Endothelial cell of umbilical vein (primary cell): ENCODE data around the gene SPACA4. TPM values are rescaled to one million over a fixed set of nuclear protein-coding genes. Genes with fewer than 3 reads are reported as not detected.

Experiments
- BruUV-seq: library from RNA; stranded (reverse); fragments of 400-500 nt; replicated peaks from 2 replicates; lab custom pipeline; 2021; lab: Mats Ljungman, UMichigan
- CTCF ChIA-PET: fragments of 300-600, 350-600 bp; sonication (Branson Sonifier 250); formaldehyde crosslinking; loops from one replicate; lab custom pipeline; 2021; ENCODE audit warnings: antibody characterized with exemption, inconsistent platforms; lab: Charles Lee
- POLR2A ChIA-PET: fragments of 300-600, 350-600 bp; sonication (Branson Sonifier 250); formaldehyde crosslinking; loops from one replicate; lab custom pipeline; 2021; ENCODE audit warnings: antibody characterized with exemption, inconsistent platforms; lab: Charles Lee
- DNase-seq: peaks from one replicate; pipeline ENCODE4 v3.0.0-alpha.2; 2011; ENCODE audit warnings: low read depth, low spot score
- FAIRE-seq: peaks from 2 replicates; lab custom pipeline; 2011; peaks lifted over from hg19 to GRCh38; lab: Jason Lieb, UNC
- H2AFZ ChIP-seq: 2 replicates; pipeline ENCODE4 v1.6.0; 2012; ENCODE audit warnings: low read depth, low read length, control low read depth, inconsistent platforms
- H3K27ac ChIP-seq: 2 replicates; pipeline ENCODE4 v1.5.1; 2011; ENCODE audit warnings: low read depth, mild to moderate bottlenecking, control low read depth, low read length, moderate library complexity; ENCODE audit not compliant: insufficient read depth
- H3K27me3 ChIP-seq, 2 experiments: 2 replicates each; pipeline versions ENCODE4 v1.6.0 to v1.6.1; 2011; ENCODE audit warnings: low read length in 2 of 2, mixed read lengths in 1 of 2; ENCODE audit not compliant: control insufficient read depth in 2 of 2, insufficient read depth in 2 of 2
- H3K36me3 ChIP-seq, 2 experiments: 2 replicates in 1 of 2; 3 replicates in 1 of 2; pipeline ENCODE4 v1.5.1; 2011; ENCODE audit warnings: low read length in 2 of 2, mild to moderate bottlenecking in 1 of 2, moderate library complexity in 1 of 2; ENCODE audit not compliant: control insufficient read depth in 2 of 2, insufficient read depth in 2 of 2; ENCODE audit errors: extremely low read depth in 1 of 2
- H3K4me1 ChIP-seq: 3 replicates; pipeline ENCODE4 v1.5.1; 2011; ENCODE audit warnings: mild to moderate bottlenecking, low read length; ENCODE audit not compliant: control insufficient read depth, insufficient read depth; ENCODE audit errors: extremely low read depth
- H3K4me2 ChIP-seq: 2 replicates; pipeline ENCODE4 v1.6.1; 2011; ENCODE audit warnings: low read length, control low read depth, mixed read lengths; ENCODE audit not compliant: insufficient read depth
- H3K4me3 ChIP-seq, 3 experiments: fragments of 200-600 bp in 1 of 3; sonication (generic), shearing (Covaris generic) in 1 of 3; replicated peaks in 1 of 3; 2 replicates each; pipeline ENCODE4 v1.5.1; 2011 to 2016; ENCODE audit warnings: control low read depth in 3 of 3, low read length in 3 of 3, mild to moderate bottlenecking in 2 of 3, inconsistent platforms in 1 of 3, low read depth in 1 of 3, moderate library complexity in 1 of 3; ENCODE audit not compliant: insufficient read depth in 1 of 3
- H3K79me2 ChIP-seq: 2 replicates; pipeline ENCODE4 v1.6.0; 2012; ENCODE audit warnings: low read length, inconsistent platforms; ENCODE audit not compliant: control insufficient read depth, insufficient read depth
- H3K9ac ChIP-seq: replicated peaks from 2 replicates; pipeline ENCODE3; 2011; ENCODE audit warnings: low read length, control low read depth; ENCODE audit not compliant: insufficient read depth; ENCODE audit errors: extremely low read depth
- H3K9me1 ChIP-seq: replicated peaks from 3 replicates; pipeline ENCODE4 v1.6.0; 2011; ENCODE audit warnings: mild to moderate bottlenecking, low read length; ENCODE audit not compliant: control insufficient read depth, insufficient read depth; ENCODE audit errors: extremely low read depth
- H3K9me3 ChIP-seq: replicated peaks from 2 replicates; pipeline ENCODE4 v1.5.1; 2012; ENCODE audit warnings: low read length, inconsistent platforms; ENCODE audit not compliant: control insufficient read depth, insufficient read depth
- H4K20me1 ChIP-seq: replicated peaks from 2 replicates; pipeline ENCODE3; 2011; ENCODE audit warnings: mild to moderate bottlenecking, low read length; ENCODE audit not compliant: control insufficient read depth, insufficient read depth; ENCODE audit errors: extremely low read depth
- EZH2 ChIP-seq: IDR thresholded peaks from 2 replicates; pipeline ENCODE4 v1.6.1; 2012; ENCODE audit warnings: borderline replicate concordance, low read depth, mild to moderate bottlenecking, moderate library complexity, low read length, inconsistent platforms; ENCODE audit not compliant: severe bottlenecking
- GATA2 ChIP-seq: IDR thresholded peaks from 2 replicates; pipeline ENCODE4 v1.7.0; 2011; ENCODE audit warnings: low read depth, mild to moderate bottlenecking, moderate library complexity, mixed read lengths, low read length; ENCODE audit not compliant: insufficient read length, insufficient read depth
- MYC ChIP-seq: IDR thresholded peaks from one replicate; pipeline ENCODE4 v1.6.1; 2011; ENCODE audit warnings: mild to moderate bottlenecking, low read depth, low read length
- POLR2AphosphoS5 ChIP-seq: IDR thresholded peaks from 2 replicates; pipeline ENCODE4 v1.6.1; 2012; ENCODE audit warnings: low read depth, mild to moderate bottlenecking, control low read depth, low read length, moderate library complexity; ENCODE audit not compliant: insufficient read depth
- dilution Hi-C: fragments of 300-500 bp; cut with MboI; formaldehyde crosslinking; loops from one replicate; pipeline ENCODE4 v1.15.0; 2019; ENCODE audit warnings: low sequenced_read_pairs; ENCODE audit not compliant: extremely low pct_ligation_motif_present
- intact Hi-C: fragments of 100-400 bp; cut with micrococcal nuclease; formaldehyde crosslinking; loops from one replicate; pipeline ENCODE4 v1.10.0; 2022
- polyA plus RNA-seq, 4 experiments: library from polyadenylated mRNA; depleted of rRNA in 3 of 4; stranded (reverse) in 3 of 4; unstranded in 1 of 4; fragments of >200 nt; gene quantifications; 2 replicates each; pipeline versions ENCODE4 v1.2.1 to v1.2.3, GENCODE V29; 2011 to 2012; ENCODE audit warnings: missing spikeins in 1 of 4
- total RNA-seq: library from RNA; stranded (reverse); gene quantifications from 2 replicates; pipeline ENCODE4 v1.2.3, GENCODE V29; 2021
- TF ChIP-seq, protein P1 (sequence below), 2 donors: IDR thresholded peaks; 1 replicate in 1 of 2; 2 replicates in 1 of 2; pipeline ENCODE4 v1.5.1; 2011; ENCODE audit warnings: low read length in 2 of 2, mild to moderate bottlenecking in 2 of 2, moderate library complexity in 2 of 2, control low read depth in 1 of 2, inconsistent platforms in 1 of 2, low read depth in 1 of 2; ENCODE audit not compliant: insufficient read depth in 1 of 2; ENCODE audit errors: extremely low read depth in 1 of 2
- TF ChIP-seq, protein P2 (sequence below): IDR thresholded peaks from 2 replicates; pipeline ENCODE4 v1.6.1; 2011; ENCODE audit not compliant: insufficient read depth, insufficient read length

Gene SPACA4
- total and polyA plus RNA-seq, 2 donors (not counting 3 experiments of a cell fraction or from before 2014, with no cell fraction given) = not detected

DNA sequence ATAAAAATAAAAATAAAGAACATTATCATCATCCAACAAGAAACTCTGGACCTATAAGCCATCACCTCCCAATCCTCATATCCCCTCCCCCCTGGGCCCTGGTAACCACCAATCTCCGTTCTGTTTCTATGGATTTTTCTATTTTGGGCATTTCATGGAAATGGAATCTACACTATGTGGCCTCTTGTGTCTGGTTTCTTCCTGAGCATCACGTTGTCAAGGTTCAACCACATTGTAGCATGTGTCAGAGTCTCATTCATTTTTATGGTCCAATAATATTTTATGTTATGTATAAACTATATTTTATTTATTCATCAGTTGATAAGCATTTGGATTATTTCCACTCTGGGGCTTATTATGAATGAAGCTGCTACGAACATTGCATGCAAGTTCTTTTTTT, 27.7 kb upstream of the SPACA4 start:
- no peaks in the 10 kb centered on the region for H3K36me3 ChIP-seq
- dilution Hi-C loops = no loop called here
- H3K4me3 ChIP-seq = no peak overlapping the region
- H4K20me1 ChIP-seq = no peaks in the 10 kb centered on the region
- H3K9me3 ChIP-seq = no peaks in the 10 kb centered on the region
- FAIRE-seq (no peak), DNase-seq (no peak)
- ChIA-PET POLR2A (no interaction called here), CTCF (interaction anchor here (8.2 to 14.1 kb wide), 2 partner anchors 72 to 90 kb away, joined by 203 to 507 read pairs; no protein-coding TSS in a partner anchor)
- intact Hi-C loops = no loop called here
- no peaks in the 10 kb centered on the region for H3K4me1 ChIP-seq
- no TSS peak for BruUV-seq
- H3K27me3 ChIP-seq = no peaks in the 10 kb centered on the region
- no peaks in the 10 kb centered on the region for H3K9me1 ChIP-seq
- TF ChIP-seq, protein P1, sequence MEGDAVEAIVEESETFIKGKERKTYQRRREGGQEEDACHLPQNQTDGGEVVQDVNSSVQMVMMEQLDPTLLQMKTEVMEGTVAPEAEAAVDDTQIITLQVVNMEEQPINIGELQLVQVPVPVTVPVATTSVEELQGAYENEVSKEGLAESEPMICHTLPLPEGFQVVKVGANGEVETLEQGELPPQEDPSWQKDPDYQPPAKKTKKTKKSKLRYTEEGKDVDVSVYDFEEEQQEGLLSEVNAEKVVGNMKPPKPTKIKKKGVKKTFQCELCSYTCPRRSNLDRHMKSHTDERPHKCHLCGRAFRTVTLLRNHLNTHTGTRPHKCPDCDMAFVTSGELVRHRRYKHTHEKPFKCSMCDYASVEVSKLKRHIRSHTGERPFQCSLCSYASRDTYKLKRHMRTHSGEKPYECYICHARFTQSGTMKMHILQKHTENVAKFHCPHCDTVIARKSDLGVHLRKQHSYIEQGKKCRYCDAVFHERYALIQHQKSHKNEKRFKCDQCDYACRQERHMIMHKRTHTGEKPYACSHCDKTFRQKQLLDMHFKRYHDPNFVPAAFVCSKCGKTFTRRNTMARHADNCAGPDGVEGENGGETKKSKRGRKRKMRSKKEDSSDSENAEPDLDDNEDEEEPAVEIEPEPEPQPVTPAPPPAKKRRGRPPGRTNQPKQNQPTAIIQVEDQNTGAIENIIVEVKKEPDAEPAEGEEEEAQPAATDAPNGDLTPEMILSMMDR (IDR thresholded peaks at IDR 0.05; ENCODE audit: extremely low read depth in 1 of 2, insufficient read depth in 1 of 2, low read depth in 1 of 2, low read length in 2 of 2) = no peak
- TF ChIP-seq, protein P2, sequence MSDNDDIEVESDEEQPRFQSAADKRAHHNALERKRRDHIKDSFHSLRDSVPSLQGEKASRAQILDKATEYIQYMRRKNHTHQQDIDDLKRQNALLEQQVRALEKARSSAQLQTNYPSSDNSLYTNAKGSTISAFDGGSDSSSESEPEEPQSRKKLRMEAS = no peak
- no peak for TF ChIP-seq GATA2
- no peak for TF ChIP-seq MYC
- TF ChIP-seq EZH2 = no peak
- no peak for TF ChIP-seq POLR2AphosphoS5
- no peaks in the 10 kb centered on the region for H3K79me2 ChIP-seq
- H2AFZ ChIP-seq = no peak overlapping the region
- H3K4me2 ChIP-seq = no peak overlapping the region
- H3K27ac ChIP-seq = no peak overlapping the region
- H3K9ac ChIP-seq = no peak overlapping the region
